HepG2 (cell line): ENCODE measurements around the gene PIEZO2. TPM values are rescaled to one million over a fixed set of nuclear protein-coding genes. Genes with fewer than 3 reads are reported as not detected.

Experiments
- CC2D1A ChIP-seq: sonication (generic); formaldehyde crosslinking; IDR thresholded peaks from 2 replicates; pipeline ENCODE4 v1.8.1; 2023; ENCODE audit warnings: mild to moderate bottlenecking, missing genetic modification reagents
- CREB1 ChIP-seq, 2 experiments: fragments of 450-650 bp in 1 of 2; IDR thresholded peaks; 2 replicates each; pipeline ENCODE4 v1.6.1; 2016 to 2017; ENCODE audit warnings: control low read depth in 1 of 2, mild to moderate bottlenecking in 1 of 2, missing compliant biosample characterization in 1 of 2, missing genetic modification characterization in 1 of 2
- GLI4 ChIP-seq: sonication (generic); formaldehyde crosslinking; IDR thresholded peaks from 2 replicates; pipeline ENCODE4 v1.5.1; 2020; ENCODE audit warnings: missing genetic modification reagents, mild to moderate bottlenecking, moderate library complexity, borderline replicate concordance
- KLF15 ChIP-seq: sonication (generic); formaldehyde crosslinking; IDR thresholded peaks from 2 replicates; pipeline ENCODE4 v1.8.1; 2023; ENCODE audit warnings: borderline replicate concordance, mild to moderate bottlenecking, inconsistent platforms, missing genetic modification reagents, mixed read lengths
- MLX ChIP-seq: IDR thresholded peaks from 2 replicates; pipeline ENCODE4 v1.6.1; 2016
- SMAD1 ChIP-seq: sonication (generic); formaldehyde crosslinking; IDR thresholded peaks from 2 replicates; pipeline ENCODE4 v1.4.0; 2020; ENCODE audit warnings: missing genetic modification reagents, low read depth, mild to moderate bottlenecking, borderline replicate concordance
- SRSF4 ChIP-seq: fragments of 200-400 bp; formaldehyde crosslinking; IDR thresholded peaks from one replicate; pipeline ENCODE4 v1.6.1; 2018; ENCODE audit warnings: mild to moderate bottlenecking, low read depth, low read length, moderate library complexity; ENCODE audit not compliant: poor library complexity, severe bottlenecking
- TP53 ChIP-seq: sonication (generic); formaldehyde crosslinking; conservative IDR thresholded peaks from 2 replicates; pipeline ENCODE4 v1.4.0; 2020; ENCODE audit warnings: missing genetic modification reagents
- TRIM24 ChIP-seq: sonication (generic); formaldehyde crosslinking; IDR thresholded peaks from 2 replicates; pipeline ENCODE4 v1.8.0; 2022; ENCODE audit warnings: mild to moderate bottlenecking, missing genetic modification reagents
- ZBED4 ChIP-seq: sonication (generic); formaldehyde crosslinking; IDR thresholded peaks from 2 replicates; pipeline ENCODE4 v1.4.0; 2020; ENCODE audit warnings: missing genetic modification reagents, borderline replicate concordance
- ZBTB38 ChIP-seq: sonication (generic); formaldehyde crosslinking; IDR thresholded peaks from 2 replicates; pipeline ENCODE4 v1.5.1; 2020; ENCODE audit warnings: mild to moderate bottlenecking, missing genetic modification reagents
- ZBTB49 ChIP-seq: sonication (generic); formaldehyde crosslinking; IDR thresholded peaks from 2 replicates; pipeline ENCODE4 v1.4.0; 2020; ENCODE audit warnings: missing genetic modification reagents, borderline replicate concordance
- ZNF264 ChIP-seq: sonication (generic); formaldehyde crosslinking; IDR thresholded peaks from 2 replicates; pipeline ENCODE4 v1.4.0; 2020; ENCODE audit warnings: missing genetic modification reagents
- ZNF652 ChIP-seq: IDR thresholded peaks from 2 replicates; pipeline ENCODE4 v1.6.1; 2016; ENCODE audit warnings: low read depth, borderline replicate concordance
- ZNF775 ChIP-seq: sonication (generic); formaldehyde crosslinking; IDR thresholded peaks from 2 replicates; pipeline ENCODE4 v1.4.0; 2020; ENCODE audit warnings: missing genetic modification reagents, mild to moderate bottlenecking, moderate library complexity, borderline replicate concordance
- ZNF780A ChIP-seq: sonication (generic); formaldehyde crosslinking; IDR thresholded peaks from 2 replicates; pipeline ENCODE4 v1.8.0; 2022; ENCODE audit warnings: mild to moderate bottlenecking, missing genetic modification reagents, moderate library complexity
- polyA plus RNA-seq, 8 experiments: library from polyadenylated mRNA; depleted of rRNA in 3 of 8; stranded (reverse) in 7 of 8; unstranded in 1 of 8; fragments of >200 nt; fragmentation: Illumina TruSeq in 4 of 8; extraction: Trizol in 4 of 8; gene quantifications; 2 replicates each; pipeline versions ENCODE4 v1.2.1 to v1.2.3, GENCODE V29; 2011 to 2016; ENCODE audit warnings: low read depth in 4 of 8, missing spikeins in 1 of 8, mixed read lengths in 1 of 8; ENCODE audit not compliant: insufficient read depth in 1 of 8
- total RNA-seq, 5 experiments: library from RNA; depleted of rRNA; stranded (reverse); fragments of >200 nt; fragmentation: Illumina TruSeq; extraction: Trizol; gene quantifications; 2 replicates each; pipeline ENCODE4 v1.2.3, GENCODE V29; 2016; ENCODE audit warnings: low read depth in 1 of 5
- TF ChIP-seq, protein P1 (sequence below): sonication (generic); formaldehyde crosslinking; IDR thresholded peaks from 2 replicates; pipeline ENCODE4 v1.4.0; 2020; ENCODE audit warnings: missing genetic modification reagents
- TF ChIP-seq, protein P2 (sequence below): sonication (generic); formaldehyde crosslinking; IDR thresholded peaks from 2 replicates; pipeline ENCODE4 v1.5.1; 2020; ENCODE audit warnings: missing genetic modification reagents, mild to moderate bottlenecking, borderline replicate concordance

Gene PIEZO2
- total and polyA plus RNA-seq, 2 of the 13 experiments (the other 11 are each of a cell fraction or from before 2014, with no cell fraction given): 15.2 to 27.2 TPM

- no peak for TF ChIP-seq SRSF4
- TF ChIP-seq ZNF780A (CRISPR knock-in tag): no peak
- TF ChIP-seq CREB1 (IDR thresholded peaks at IDR 0.05): no peak
- TF ChIP-seq CREB1 (CRISPR knock-in tag; IDR thresholded peaks at IDR 0.05): no peak
- no peak for TF ChIP-seq GLI4 (CRISPR knock-in tag)
- TF ChIP-seq TP53: no peak
- no peak for TF ChIP-seq KLF15
- TF ChIP-seq, protein P1, sequence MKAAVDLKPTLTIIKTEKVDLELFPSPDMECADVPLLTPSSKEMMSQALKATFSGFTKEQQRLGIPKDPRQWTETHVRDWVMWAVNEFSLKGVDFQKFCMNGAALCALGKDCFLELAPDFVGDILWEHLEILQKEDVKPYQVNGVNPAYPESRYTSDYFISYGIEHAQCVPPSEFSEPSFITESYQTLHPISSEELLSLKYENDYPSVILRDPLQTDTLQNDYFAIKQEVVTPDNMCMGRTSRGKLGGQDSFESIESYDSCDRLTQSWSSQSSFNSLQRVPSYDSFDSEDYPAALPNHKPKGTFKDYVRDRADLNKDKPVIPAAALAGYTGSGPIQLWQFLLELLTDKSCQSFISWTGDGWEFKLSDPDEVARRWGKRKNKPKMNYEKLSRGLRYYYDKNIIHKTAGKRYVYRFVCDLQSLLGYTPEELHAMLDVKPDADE (CRISPR knock-in tag): no peak
- TF ChIP-seq, protein P2, sequence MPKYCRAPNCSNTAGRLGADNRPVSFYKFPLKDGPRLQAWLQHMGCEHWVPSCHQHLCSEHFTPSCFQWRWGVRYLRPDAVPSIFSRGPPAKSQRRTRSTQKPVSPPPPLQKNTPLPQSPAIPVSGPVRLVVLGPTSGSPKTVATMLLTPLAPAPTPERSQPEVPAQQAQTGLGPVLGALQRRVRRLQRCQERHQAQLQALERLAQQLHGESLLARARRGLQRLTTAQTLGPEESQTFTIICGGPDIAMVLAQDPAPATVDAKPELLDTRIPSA: no peak
- no peak for TF ChIP-seq MLX (CRISPR knock-in tag)
- TF ChIP-seq ZBED4 (CRISPR knock-in tag): no peak
- no peak for TF ChIP-seq SMAD1
- no peak for TF ChIP-seq CC2D1A
- TF ChIP-seq ZNF775 (CRISPR knock-in tag): no peak
- TF ChIP-seq ZBTB38 (CRISPR knock-in tag): no peak
- no peak for TF ChIP-seq ZNF652 (CRISPR knock-in tag)
- no peak for TF ChIP-seq ZBTB49 (CRISPR knock-in tag)
- no peak for TF ChIP-seq TRIM24
- TF ChIP-seq ZNF264 (CRISPR knock-in tag): no peak
These were observed 248.0 kb downstream of the PIEZO2 start (continued) for GRCh38 chr18:10901329-10901728.
